ENCODE results near the gene CORO7. TPM values are rescaled to one million over a fixed set of nuclear protein-coding genes. Genes with fewer than 3 reads are reported as not detected.

Gene CORO7
- polyA plus RNA-seq, 1 experiment, result 13.8 TPM

GRCh38 chr16:4386951-4387565 lies 29.3 kb downstream of the CORO7 start:
- Histone ChIP-seq H3K36me3 (ENCODE audit: control insufficient read depth, insufficient read depth, low read length) (peaks cover 19% of the 10 kb centered on the region), H3K4me3 (ENCODE audit: low read depth, low read length) (no peak overlapping the region), H3K27me3 (ENCODE audit: control insufficient read depth, insufficient read depth, low read length) (no peaks in the 10 kb centered on the region)
- DNase-seq (ENCODE audit: low read depth), result no peak
- no peak for TF ChIP-seq CTCF (IDR thresholded peaks at IDR 0.05; ENCODE audit: insufficient read depth, low read depth, low read length)
- POLR2A ChIA-PET, result interaction anchor here (0.5 to 1.3 kb wide), 2 partner anchors 10 to 199 kb away, joined by 3 read pairs; no protein-coding TSS in a partner anchor
- CTCF ChIA-PET, result interaction anchor here (0.9 to 10.3 kb wide), 4 partner anchors 12 to 28 kb away, joined by 3 to 120 read pairs (median 8); no protein-coding TSS in a partner anchor

- DNase-seq (ENCODE audit: low read depth), result no peak
- no peaks in the 10 kb centered on the region for H3K27me3 ChIP-seq (ENCODE audit: control insufficient read depth, insufficient read depth, low read length)
- TF ChIP-seq CTCF (IDR thresholded peaks at IDR 0.05; ENCODE audit: insufficient read depth, low read depth, low read length), result no peak
- no peak overlapping the region for H3K4me3 ChIP-seq (ENCODE audit: low read depth, low read length)
- CTCF ChIA-PET, result interaction anchor here (0.9 to 10.3 kb wide), 3 partner anchors 11 to 22 kb away, joined by 3 to 120 read pairs (median 3); no protein-coding TSS in a partner anchor
- H3K36me3 ChIP-seq (ENCODE audit: control insufficient read depth, insufficient read depth, low read length), result peaks cover 25% of the 10 kb centered on the region
- POLR2A ChIA-PET, result interaction anchor here (1.3 kb wide), 1 partner anchor 9 kb away, joined by 3 read pairs; no protein-coding TSS in a partner anchor
These were observed 30.0 kb downstream of the CORO7 start for GRCh38 chr16:4386451-4386805.

GRCh38 chr16:4385789-4386450 lies 30.5 kb downstream of the CORO7 start:
- H3K27me3 ChIP-seq (ENCODE audit: control insufficient read depth, insufficient read depth, low read length), result no peaks in the 10 kb centered on the region
- POLR2A ChIA-PET, result interaction anchor here (1.3 kb wide), 1 partner anchor 9 kb away, joined by 3 read pairs; no protein-coding TSS in a partner anchor
- peaks cover 30% of the 10 kb centered on the region for H3K36me3 ChIP-seq (ENCODE audit: control insufficient read depth, insufficient read depth, low read length)
- DNase-seq (ENCODE audit: low read depth), result no peak
- H3K4me3 ChIP-seq (ENCODE audit: low read depth, low read length), result no peak overlapping the region
- CTCF ChIA-PET, result interaction anchor here (0.6 to 10.3 kb wide), 5 partner anchors 11 to 248 kb away, joined by 3 to 120 read pairs (median 3); no protein-coding TSS in a partner anchor
- TF ChIP-seq CTCF (IDR thresholded peaks at IDR 0.05; ENCODE audit: insufficient read depth, low read depth, low read length), result no peak

DNA sequence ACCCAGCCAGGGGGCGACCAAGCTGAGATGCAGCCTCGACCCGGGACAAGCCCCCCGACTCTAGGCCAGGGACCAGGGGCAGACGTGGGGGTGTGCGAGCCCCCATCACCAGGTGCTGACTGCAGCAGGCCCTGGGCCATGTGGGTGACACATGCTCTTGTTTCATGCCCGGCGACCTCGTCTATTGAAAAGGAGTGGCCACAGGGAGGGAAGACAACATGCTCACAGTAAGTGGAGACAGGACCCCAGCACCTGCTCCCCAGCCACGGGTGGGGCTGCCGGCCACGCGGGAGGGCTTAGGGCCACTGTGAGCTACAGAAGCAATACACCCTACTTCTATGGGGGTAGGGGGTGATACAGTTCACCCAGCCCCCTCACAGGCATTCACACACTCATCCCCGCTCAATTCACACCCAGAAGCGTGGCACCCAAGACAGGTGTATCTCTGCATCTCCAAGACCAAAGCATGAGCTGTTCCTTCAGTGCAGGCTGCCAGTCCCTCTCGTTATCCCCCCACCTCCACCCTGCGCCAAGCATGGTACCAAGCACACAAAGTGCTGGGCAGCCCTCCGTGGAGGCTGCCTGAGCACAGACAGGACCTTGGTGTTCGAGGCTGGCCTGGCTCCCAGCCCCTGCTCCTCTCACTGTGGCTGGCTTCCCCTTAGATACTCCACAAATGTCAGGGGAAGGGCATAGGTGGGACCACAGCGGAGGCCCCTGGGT lies 31.2 kb downstream of the CORO7 start:
- no peak for TF ChIP-seq CTCF (IDR thresholded peaks at IDR 0.05; ENCODE audit: insufficient read depth, low read depth, low read length)
- CTCF ChIA-PET, result interaction anchor here (0.6 to 8.1 kb wide), 3 partner anchors 17 to 247 kb away, joined by 3 to 48 read pairs (median 3); no protein-coding TSS in a partner anchor
- Histone ChIP-seq H3K36me3 (ENCODE audit: control insufficient read depth, insufficient read depth, low read length) (peaks cover 36% of the 10 kb centered on the region), H3K27me3 (ENCODE audit: control insufficient read depth, insufficient read depth, low read length) (no peaks in the 10 kb centered on the region), H3K4me3 (ENCODE audit: low read depth, low read length) (no peak overlapping the region)
- DNase-seq (ENCODE audit: low read depth), result no peak
- POLR2A ChIA-PET, result no interaction called here

DNA sequence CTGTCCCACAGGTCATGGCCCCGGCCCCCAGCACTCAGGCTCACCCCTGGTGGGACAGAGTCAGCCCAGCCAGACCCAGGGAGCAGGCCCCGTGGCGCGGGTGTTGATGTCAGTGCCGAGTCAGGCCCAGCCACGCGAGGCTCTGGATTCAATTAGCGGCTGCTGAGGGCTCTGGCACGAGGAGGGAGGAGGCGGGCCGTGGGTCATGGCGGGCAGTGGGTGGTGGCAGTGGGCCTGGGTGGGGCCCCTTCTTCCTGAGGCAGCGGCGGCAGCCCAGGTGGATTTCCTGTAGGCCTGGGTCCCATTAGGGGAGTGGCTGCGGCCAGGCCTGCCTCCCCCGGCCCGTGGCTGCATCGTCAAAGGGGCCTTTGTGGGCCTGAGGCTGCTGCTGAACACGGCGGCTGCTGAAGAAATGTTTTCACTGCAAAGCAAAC lies 31.9 kb downstream of the CORO7 start:
- no peak for DNase-seq (ENCODE audit: low read depth)
- Histone ChIP-seq H3K36me3 (ENCODE audit: control insufficient read depth, insufficient read depth, low read length) (peaks cover 34% of the 10 kb centered on the region), H3K4me3 (ENCODE audit: low read depth, low read length) (no peak overlapping the region), H3K27me3 (ENCODE audit: control insufficient read depth, insufficient read depth, low read length) (no peaks in the 10 kb centered on the region)
- no peak for TF ChIP-seq CTCF (IDR thresholded peaks at IDR 0.05; ENCODE audit: insufficient read depth, low read depth, low read length)
- ChIA-PET POLR2A (no interaction called here), CTCF (interaction anchor here (8.1 kb wide), 1 partner anchor 18 kb away, joined by 48 read pairs; no protein-coding TSS in a partner anchor)
